DMS79 treated with DMSO at 0.1 percent for 48 hours (cell line): ENCODE measurements around the gene PMP22.
"Not testable (repeated sequence)": the region's sequence is repeated elsewhere in the genome, so short reads cannot be mapped to it uniquely, and the experiment has no call there.

ENCODE experiments used
- DNase-seq: peaks from one replicate; lab custom pipeline; 2025; lab: John Stamatoyannopoulos, UW

Gene PMP22

DNA sequence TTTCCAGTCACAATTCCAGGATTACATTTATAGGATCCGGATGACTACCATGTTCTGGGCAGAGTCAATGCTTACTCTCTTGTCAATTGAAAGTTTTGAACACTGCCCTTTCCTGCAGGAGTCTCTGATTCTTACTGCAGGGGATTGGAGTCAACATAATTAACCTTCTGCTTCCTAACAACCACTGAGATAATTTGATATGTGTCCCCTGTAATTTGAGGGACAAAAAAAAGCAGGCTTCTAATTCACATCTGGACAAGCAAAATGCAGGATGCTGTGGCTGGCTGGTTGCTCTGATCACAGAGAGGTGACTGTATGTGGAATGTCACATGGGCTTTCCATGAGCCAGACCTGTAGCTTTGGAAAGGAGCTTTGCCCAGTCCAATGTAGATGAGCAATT is 54.9 kb downstream of the PMP22 start:
- no peak for DNase-seq

- not testable (repeated sequence) for DNase-seq
These were observed 62.1 kb downstream of the PMP22 start for GRCh38 chr17:15203062-15203461.

GRCh38 chr17:15200574-15200973 is 64.6 kb downstream of the PMP22 start:
- not testable (repeated sequence) for DNase-seq

DNA sequence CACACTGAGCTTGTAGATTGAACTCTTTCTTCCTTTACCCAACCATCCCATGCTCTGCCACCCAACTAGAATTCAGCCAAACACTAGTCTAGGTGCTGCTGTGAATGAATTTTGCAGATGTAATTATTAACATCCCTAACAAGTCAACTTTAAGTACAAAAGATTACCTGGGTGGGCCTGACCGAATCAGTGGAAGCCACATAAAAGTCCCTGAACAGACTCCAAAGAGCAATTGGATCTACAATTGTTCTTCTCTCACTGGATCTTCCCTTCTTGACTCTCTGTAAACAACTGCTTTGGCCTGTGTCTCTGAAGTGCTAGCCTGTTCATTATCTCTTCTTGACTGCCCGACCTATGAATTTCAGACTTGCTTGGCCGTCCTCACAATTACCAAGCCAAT is 67.9 kb downstream of the PMP22 start:
- DNase-seq: no peak

DNA sequence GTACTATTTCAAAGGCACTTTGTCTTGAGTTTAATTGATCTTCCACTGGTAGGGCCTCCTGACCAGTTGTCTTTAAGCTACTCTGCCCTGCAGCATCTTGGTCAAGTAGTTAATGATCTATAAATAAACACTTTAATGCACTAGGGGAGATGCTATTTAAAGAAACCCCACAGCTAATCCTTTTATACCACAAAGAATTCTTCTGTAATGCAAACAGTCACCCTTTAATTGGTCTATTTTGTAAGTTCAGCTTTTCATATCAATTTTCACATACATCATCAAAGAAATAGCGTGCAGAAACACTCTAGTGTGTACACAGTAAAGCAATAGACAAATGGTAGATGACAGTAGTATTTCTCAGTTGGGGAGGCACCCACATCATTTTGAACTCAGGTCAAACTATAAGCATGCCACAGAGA is 70.3 kb downstream of the PMP22 start:
- DNase-seq: no peak

GRCh38 chr17:15185625-15185991 is 79.5 kb downstream of the PMP22 start:
- no peak for DNase-seq

DNA sequence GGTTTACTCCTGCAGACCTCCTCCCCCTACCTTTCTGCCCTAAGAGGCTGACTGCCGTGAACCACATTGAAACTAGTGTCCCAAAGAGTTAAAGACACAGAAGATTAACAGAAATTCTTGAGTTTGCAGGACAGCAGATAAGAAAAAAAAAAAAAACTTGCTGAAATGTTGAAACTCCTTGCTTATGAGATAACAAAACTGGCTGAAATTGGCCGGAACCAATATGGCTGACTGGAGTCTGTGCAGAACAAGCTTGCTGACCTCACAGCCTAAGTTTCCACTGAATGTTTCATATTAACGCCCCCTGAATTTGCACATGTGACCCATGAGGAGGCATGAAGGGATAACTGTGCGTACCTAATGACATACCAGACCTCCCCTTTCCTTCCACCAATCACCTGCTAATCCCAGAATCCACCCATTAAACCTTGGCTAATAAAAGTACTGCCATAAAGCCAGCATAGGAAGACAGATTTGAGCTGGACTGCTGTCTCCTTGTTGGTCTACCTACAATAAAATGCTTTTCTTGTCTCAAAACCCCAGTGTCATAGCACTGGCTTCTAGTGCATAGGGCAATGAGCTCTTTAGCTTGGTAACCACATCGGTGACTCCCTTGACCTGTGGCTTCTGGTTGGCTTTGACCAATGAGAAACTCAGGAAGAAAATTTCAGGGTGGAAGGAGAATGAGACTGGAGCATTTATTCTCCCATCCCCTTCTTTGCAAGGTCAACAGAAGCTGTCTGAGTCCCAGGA is 80.1 kb downstream of the PMP22 start:
- no peak for DNase-seq

DNA sequence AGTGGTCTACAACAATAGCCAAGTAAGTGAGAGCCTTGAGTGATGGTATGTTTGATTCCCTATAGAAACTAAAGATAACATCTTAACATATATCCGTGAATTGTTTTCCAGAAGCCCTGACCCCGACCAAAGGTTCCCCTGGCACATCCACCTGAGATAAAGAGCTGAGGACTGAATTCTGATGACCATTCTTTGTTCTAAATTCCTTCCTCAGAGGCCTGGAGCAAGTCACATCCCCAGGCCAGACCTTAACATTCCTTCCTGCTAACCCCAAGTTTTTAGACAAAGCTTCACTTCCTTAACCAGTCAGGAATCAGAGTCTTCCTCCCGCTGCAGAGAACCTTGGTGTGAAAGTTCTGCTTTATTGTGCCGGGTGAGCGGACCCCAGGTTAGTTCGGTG is 83.3 kb downstream of the PMP22 start:
- no peak for DNase-seq

GRCh38 chr17:15181333-15181732 is 83.8 kb downstream of the PMP22 start:
- DNase-seq: no peak

DNA sequence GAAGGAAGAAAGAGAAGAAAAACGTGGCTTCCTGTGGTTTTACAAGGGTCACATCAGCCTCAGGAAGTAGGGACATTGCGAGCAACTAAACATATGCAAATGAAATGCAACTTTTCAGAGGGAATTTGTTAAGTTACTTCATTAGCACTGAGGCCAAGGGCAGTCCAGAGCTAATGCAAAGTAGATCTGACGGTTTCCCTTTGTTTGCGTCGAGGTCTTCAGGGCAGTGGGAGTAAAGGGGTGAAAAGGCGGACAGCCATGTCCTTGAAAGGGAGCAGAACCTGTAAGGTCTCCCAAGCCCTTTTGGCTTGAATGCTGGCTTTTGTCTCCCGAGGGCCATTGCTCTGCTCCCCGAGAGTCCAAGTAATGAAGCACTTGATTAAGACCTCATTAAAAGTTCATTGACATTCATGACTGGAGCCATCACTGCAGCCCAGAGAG is 85.0 kb downstream of the PMP22 start:
- no peak for DNase-seq
